Heart left ventricle (tissue), 16 donors: ENCODE data around the gene FAM98A. TPM values are rescaled to one million over a fixed set of nuclear protein-coding genes. Genes with fewer than 3 reads are reported as not detected.

Source experiments
- ATAC-seq, 4 donors: fragments of 200-7000 bp; cut with Tn5 transposase; one replicate each; pipeline ENCODE4 v1.9.1; 2020 to 2022; ENCODE audit warnings: moderate library complexity in 4 of 4, mild to moderate bottlenecking in 3 of 4, moderate number of reproducible peaks in 1 of 4
- DNase-seq, 5 donors: peaks; one replicate each; pipeline ENCODE4 v3.0.0-alpha.2; 2020
- H3K27ac ChIP-seq, 12 donors: fragments of 200-600 bp; sonication (generic) in 4 of 12; one replicate each; pipeline versions ENCODE4 v1.5.0 to v1.8.0; 2016 to 2022; ENCODE audit warnings: mild to moderate bottlenecking in 2 of 12
- H3K27me3 ChIP-seq, 9 donors: fragments of 200-600 bp; sonication (generic) in 2 of 9; one replicate each; pipeline versions ENCODE4 v1.5.1 to v1.8.0; 2016 to 2022; ENCODE audit warnings: mild to moderate bottlenecking in 3 of 9
- H3K36me3 ChIP-seq, 9 donors: fragments of 200-600 bp; sonication (generic) in 2 of 9; one replicate each; pipeline versions ENCODE4 v1.5.0 to v1.8.0; 2018 to 2022; ENCODE audit warnings: mild to moderate bottlenecking in 2 of 9
- H3K4me1 ChIP-seq, 12 donors: fragments of 200-600 bp; sonication (generic) in 4 of 12; one replicate each; pipeline versions ENCODE4 v1.5.0 to v1.8.0; 2016 to 2022; ENCODE audit warnings: mild to moderate bottlenecking in 3 of 12
- H3K4me3 ChIP-seq, 12 donors: fragments of 200-600 bp; sonication (generic) in 4 of 12; one replicate each; pipeline versions ENCODE4 v1.5.0 to v1.8.0; 2017 to 2022; ENCODE audit warnings: mild to moderate bottlenecking in 9 of 12, moderate library complexity in 4 of 12
- H3K9me3 ChIP-seq, 12 donors: fragments of 200-600 bp; sonication (generic) in 4 of 12; one replicate each; pipeline versions ENCODE4 v1.5.0 to v1.8.0; 2016 to 2022; ENCODE audit warnings: mild to moderate bottlenecking in 1 of 12
- POLR2A ChIP-seq, 2 donors: fragments of 450-650 bp; IDR thresholded peaks; one replicate each; pipeline ENCODE4 v1.6.1; 2017; ENCODE audit warnings: antibody characterized with exemption in 2 of 2, mild to moderate bottlenecking in 2 of 2, moderate library complexity in 2 of 2
- WGBS, 4 donors: extraction: QIAGEN DNeasy Blood & Tissue Kit in 2 of 4; methylation state at CpG; one replicate each; pipeline versions ENCODE4 v1.1.5 to v1.1.7; 2013 to 2018; 5-methylcytosine and 5-hydroxymethylcytosine counted together
- intact Hi-C, 10 donors: fragments of 100-400 bp; cut with DNase I; formaldehyde crosslinking; loops; one replicate each; pipeline versions ENCODE4 v1.11.1 to v1.14.2; 2022
- polyA plus RNA-seq, 2 donors: library from polyadenylated mRNA; stranded (reverse); fragments of 200-250 nt; gene quantifications; one replicate each; pipeline ENCODE4 v1.2.3, GENCODE V29; 2013
- total RNA-seq, 9 donors: library from RNA; depleted of rRNA in 2 of 9; stranded (reverse); fragments of >200 nt in 2 of 9; fragmentation: NEBNext Ultra II Directional in 3 of 9; extraction: Animal tissue kit (Norgen Biotek cat#: 25700) in 3 of 9; gene quantifications; one replicate each; pipeline versions ENCODE4 v1.1.0 to v1.2.4, GENCODE V29; 2016 to 2023
- TF ChIP-seq, protein P1 (sequence below), 12 donors: fragments of 200-600 bp; sonication (generic) in 4 of 12; IDR thresholded peaks; one replicate each; pipeline versions ENCODE4 v1.5.0 to v1.8.0; 2018 to 2022; ENCODE audit warnings: antibody characterized with exemption in 12 of 12, mild to moderate bottlenecking in 5 of 12
- donor health status: ischemic (EF 13 %, LVEDD 7.1; RV severe dilation, severe dysfunction).
- donor health status: healthy with polysubstance abuse.
- donor health status: DM: no; HTN: yes; CAD: no.
- donor health status: DM: no; HTN: no; CAD: no.
- donor health status: ischemic (EF 25% LVEDD 6.9; RV normal size, moderate dysfunction).
- donor health status: ischemic (EF 25% LVEDD 5.7; RV mildly dilated, moderate dysfunction).
- donor health status: healthy.
- donor health status: DM: yes; HTN: yes; CAD: no.
- donor health status: ischemic (EF 35%, LVEDD 5.7; RV mildly dilated, moderate dysfunction).
- donor health status: nonischemic (EF 11% LVEDD 7.7; RV severe dilation, severe dysfunction).
- donor health status: DM: yes; HTN: yes; CAD: no.
- donor health status: PGD.
- donor health status: ischemic (EF 29% LVEDD 5.4; RV normal size, mild dysfunction).
- donor health status: nonischemic (EF 23%, LVEDD 6.1; RV moderate dilation, normal function).

The FAM98A gene
- total and polyA plus RNA-seq, 11 donors = 34.2 to 106 (median 66.4) TPM

- TF ChIP-seq, protein P1, sequence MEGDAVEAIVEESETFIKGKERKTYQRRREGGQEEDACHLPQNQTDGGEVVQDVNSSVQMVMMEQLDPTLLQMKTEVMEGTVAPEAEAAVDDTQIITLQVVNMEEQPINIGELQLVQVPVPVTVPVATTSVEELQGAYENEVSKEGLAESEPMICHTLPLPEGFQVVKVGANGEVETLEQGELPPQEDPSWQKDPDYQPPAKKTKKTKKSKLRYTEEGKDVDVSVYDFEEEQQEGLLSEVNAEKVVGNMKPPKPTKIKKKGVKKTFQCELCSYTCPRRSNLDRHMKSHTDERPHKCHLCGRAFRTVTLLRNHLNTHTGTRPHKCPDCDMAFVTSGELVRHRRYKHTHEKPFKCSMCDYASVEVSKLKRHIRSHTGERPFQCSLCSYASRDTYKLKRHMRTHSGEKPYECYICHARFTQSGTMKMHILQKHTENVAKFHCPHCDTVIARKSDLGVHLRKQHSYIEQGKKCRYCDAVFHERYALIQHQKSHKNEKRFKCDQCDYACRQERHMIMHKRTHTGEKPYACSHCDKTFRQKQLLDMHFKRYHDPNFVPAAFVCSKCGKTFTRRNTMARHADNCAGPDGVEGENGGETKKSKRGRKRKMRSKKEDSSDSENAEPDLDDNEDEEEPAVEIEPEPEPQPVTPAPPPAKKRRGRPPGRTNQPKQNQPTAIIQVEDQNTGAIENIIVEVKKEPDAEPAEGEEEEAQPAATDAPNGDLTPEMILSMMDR (IDR thresholded peaks at IDR 0.05) = no peak
- no peak for TF ChIP-seq POLR2A (IDR thresholded peaks at IDR 0.05)
- Histone ChIP-seq H3K9me3 (no peaks in the 10 kb centered on the region), H3K27ac (no peak overlapping the region), H3K4me3 (no peak overlapping the region), H3K36me3 (peaks cover 0 to under 1% (median 0%) of the 10 kb centered on the region in 9 donors), H3K27me3 (no peaks in the 10 kb centered on the region), H3K4me1 (peaks cover 0 to 8% (median 0%) of the 10 kb centered on the region in 12 donors)
- WGBS, 4 donors = 86 to 96% (median 88%) methylated on average over 8 of the region's 8 CpGs
- intact Hi-C loops = loop anchor here in 2 of 10 donors (10.0 kb wide), 2 partner anchors 122 to 812 kb away; no protein-coding TSS in a partner anchor
- DNase-seq (no peak), ATAC-seq (no peak)
Observed at GRCh38 chr2:33577084-33577483, 22.0 kb downstream of the FAM98A start.

DNA sequence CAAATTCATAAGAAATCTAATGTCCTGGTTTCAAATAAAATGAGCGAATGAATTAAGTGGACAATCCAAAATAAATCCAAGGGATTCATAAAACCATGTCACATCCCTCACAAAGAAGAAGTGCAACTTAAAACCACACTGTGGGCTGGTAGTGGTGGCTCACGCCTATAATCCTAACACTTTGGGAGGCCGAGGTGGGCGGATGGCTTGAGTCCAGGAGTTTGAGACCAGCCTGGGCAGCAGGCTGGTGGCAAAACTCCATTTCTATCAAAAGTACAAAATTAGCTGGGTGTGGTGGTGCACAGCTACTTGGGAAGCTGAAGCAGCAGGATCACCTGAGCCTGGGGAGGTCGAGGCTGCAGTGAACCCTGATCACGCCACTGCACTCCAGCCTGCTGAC, 25.4 kb downstream of the FAM98A start:
- Histone ChIP-seq H3K27me3 (no peaks in the 10 kb centered on the region), H3K4me3 (no peak overlapping the region), H3K36me3 (no peaks in the 10 kb centered on the region), H3K9me3 (no peaks in the 10 kb centered on the region), H3K27ac (no peak overlapping the region), H3K4me1 (no peaks in the 10 kb centered on the region)
- 92 to 97% (median 97%) methylated on average over 6 of the region's 6 CpGs for WGBS, 4 donors
- ATAC-seq (no peak), DNase-seq (no peak)
- TF ChIP-seq POLR2A (IDR thresholded peaks at IDR 0.05) = no peak
- TF ChIP-seq, protein P1 (IDR thresholded peaks at IDR 0.05) = no peak
- intact Hi-C loops = loop anchor here in 2 of 10 donors (10.0 kb wide), 2 partner anchors 119 to 809 kb away; no protein-coding TSS in a partner anchor

- 80 to 89% (median 81%) methylated on average over 2 of the region's 2 CpGs for WGBS, 4 donors
- no peak for DNase-seq
- ATAC-seq = no peak
- intact Hi-C loops = loop anchor here in 2 of 10 donors (10.0 kb wide), 2 partner anchors 116 to 806 kb away; no protein-coding TSS in a partner anchor
- H3K27ac ChIP-seq = no peak overlapping the region
- H3K4me3 ChIP-seq = no peak overlapping the region
- no peak for TF ChIP-seq POLR2A (IDR thresholded peaks at IDR 0.05)
- TF ChIP-seq, protein P1 (IDR thresholded peaks at IDR 0.05) = no peak
- H3K27me3 ChIP-seq = no peaks in the 10 kb centered on the region
- H3K9me3 ChIP-seq = no peaks in the 10 kb centered on the region
- peaks cover 0 to 3% (median 0%) of the 10 kb centered on the region in 9 donors for H3K36me3 ChIP-seq
- H3K4me1 ChIP-seq = no peaks in the 10 kb centered on the region
Observed at GRCh38 chr2:33570681-33571080, 28.4 kb downstream of the FAM98A start.

DNA sequence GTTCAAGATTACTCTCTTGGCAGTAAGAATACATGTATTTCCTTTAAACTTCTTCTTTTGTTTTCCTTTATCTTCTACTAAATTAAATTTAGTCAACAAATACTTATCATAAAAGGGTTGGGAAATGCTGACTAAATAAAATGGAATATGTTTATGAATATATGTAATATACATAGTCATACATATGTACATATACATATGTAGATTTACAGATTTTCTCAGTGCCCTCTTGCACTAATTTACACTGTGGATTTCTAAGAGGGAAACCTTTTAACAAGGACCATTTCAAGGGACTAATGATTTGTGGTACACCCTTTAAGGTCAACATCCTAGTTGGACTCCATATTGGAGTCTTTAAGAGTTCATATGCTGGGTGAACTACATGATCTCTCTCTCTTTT, 37.2 kb downstream of the FAM98A start:
- Histone ChIP-seq H3K4me3 (no peak overlapping the region), H3K4me1 (peaks cover 0 to 10% (median 0%) of the 10 kb centered on the region in 12 donors), H3K27ac (no peak overlapping the region), H3K9me3 (no peaks in the 10 kb centered on the region), H3K36me3 (peaks cover 0 to 83% (median 32%) of the 10 kb centered on the region in 9 donors), H3K27me3 (no peaks in the 10 kb centered on the region)
- ATAC-seq (no peak), DNase-seq (no peak)
- no peak for TF ChIP-seq POLR2A (IDR thresholded peaks at IDR 0.05)
- TF ChIP-seq, protein P1 (IDR thresholded peaks at IDR 0.05) = no peak
- intact Hi-C loops = no loop called here
